ENCODE measurements around the gene PIAS3. TPM values are rescaled to one million over a fixed set of nuclear protein-coding genes. Genes with fewer than 3 reads are reported as not detected.

Gene PIAS3
- total RNA-seq = 35.1 and 38.7 TPM in 2 replicates
- long read RNA-seq, partial matches to known transcripts = 9 of 13 reads
- long read RNA-seq, other reads (novel, unspliced or antisense) = 1 of 13 reads

DNA sequence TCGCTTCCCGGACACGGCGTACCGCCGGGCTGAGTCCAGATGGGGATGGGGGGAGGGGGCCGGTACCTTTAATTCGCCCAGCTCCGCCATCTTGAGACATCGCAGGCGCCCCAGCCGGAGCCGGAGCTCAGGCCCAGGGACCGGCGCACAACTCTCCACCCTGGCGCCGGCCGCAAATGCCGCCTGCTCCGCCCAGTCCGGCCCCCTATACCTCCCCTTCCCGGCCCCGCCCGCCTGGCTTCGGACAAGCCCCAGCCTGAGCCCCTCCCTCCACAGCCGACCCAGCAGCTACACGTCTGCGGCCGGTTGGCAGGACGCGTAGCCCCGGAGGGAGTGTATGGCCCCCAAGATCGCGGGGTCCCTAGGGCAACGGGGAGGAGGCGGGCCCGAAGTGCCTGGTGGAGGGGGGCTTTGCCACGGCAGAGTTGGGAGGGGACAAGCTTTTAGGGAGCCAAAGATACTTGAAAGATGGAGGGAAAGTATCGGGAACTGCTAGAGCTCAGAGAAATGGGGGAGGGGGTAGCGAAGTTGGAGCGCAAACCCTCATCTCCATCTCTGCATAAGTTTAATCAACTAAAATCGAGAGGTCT lies at the start of gene PIAS3:
Gene PIAS3, minus strand, starts transcription at position 181 of the 590 bp plus-strand sequence. Its CDS starts 91 bp downstream, at position 90.
- TF ChIP-seq CTCF (conservative IDR thresholded peaks at IDR 0.05) = no peak
- peak within 1 kb of the TSS; percentile 93 for H3K27ac Mint-ChIP-seq (ENCODE audit: unreplicated experiment)
- peak; percentile 93 for DNase-seq (ENCODE audit: low read depth, low spot score)
- H3K9me3 Mint-ChIP-seq = no peaks in the 10 kb centered on the region
- H3K4me1 Mint-ChIP-seq = peaks cover 12% of the 10 kb centered on the region
- H3K36me3 Mint-ChIP-seq (ENCODE audit: low read depth) = peaks cover 18% of the 10 kb centered on the region
- peaks cover 10% of the 10 kb centered on the region for H3K27me3 Mint-ChIP-seq (ENCODE audit: low read depth)
- H3K4me3 Mint-ChIP-seq = peak within 1 kb of the TSS; percentile 97

DNA sequence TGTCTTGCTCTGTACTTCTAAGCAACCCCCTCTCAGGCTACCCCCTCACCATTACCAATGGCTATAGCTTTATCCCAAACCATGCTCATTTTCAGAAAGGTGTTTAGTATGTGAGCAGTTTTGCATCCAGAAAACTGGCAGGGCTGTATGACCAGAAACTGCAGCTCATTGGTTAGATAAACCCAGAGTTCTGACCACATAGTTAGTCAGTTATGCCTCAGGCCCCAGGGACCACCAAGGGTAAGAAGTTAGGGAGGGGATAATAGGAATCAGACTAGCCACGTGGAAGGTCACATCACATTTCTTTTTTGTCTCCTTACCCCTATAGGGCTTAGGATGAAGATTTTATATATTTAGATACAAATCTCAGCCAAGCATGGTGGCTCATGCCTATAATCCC lies 49.8 kb upstream of the PIAS3 start:
- Mint-ChIP-seq H3K27ac (ENCODE audit: unreplicated experiment) (no peak overlapping the region), H3K4me1 (peaks cover 4% of the 10 kb centered on the region), H3K4me3 (no peak overlapping the region), H3K36me3 (ENCODE audit: low read depth) (no peaks in the 10 kb centered on the region), H3K9me3 (no peaks in the 10 kb centered on the region), H3K27me3 (ENCODE audit: low read depth) (no peaks in the 10 kb centered on the region)
- DNase-seq (ENCODE audit: low read depth, low spot score) = no peak
- TF ChIP-seq CTCF (conservative IDR thresholded peaks at IDR 0.05) = no peak

DNA sequence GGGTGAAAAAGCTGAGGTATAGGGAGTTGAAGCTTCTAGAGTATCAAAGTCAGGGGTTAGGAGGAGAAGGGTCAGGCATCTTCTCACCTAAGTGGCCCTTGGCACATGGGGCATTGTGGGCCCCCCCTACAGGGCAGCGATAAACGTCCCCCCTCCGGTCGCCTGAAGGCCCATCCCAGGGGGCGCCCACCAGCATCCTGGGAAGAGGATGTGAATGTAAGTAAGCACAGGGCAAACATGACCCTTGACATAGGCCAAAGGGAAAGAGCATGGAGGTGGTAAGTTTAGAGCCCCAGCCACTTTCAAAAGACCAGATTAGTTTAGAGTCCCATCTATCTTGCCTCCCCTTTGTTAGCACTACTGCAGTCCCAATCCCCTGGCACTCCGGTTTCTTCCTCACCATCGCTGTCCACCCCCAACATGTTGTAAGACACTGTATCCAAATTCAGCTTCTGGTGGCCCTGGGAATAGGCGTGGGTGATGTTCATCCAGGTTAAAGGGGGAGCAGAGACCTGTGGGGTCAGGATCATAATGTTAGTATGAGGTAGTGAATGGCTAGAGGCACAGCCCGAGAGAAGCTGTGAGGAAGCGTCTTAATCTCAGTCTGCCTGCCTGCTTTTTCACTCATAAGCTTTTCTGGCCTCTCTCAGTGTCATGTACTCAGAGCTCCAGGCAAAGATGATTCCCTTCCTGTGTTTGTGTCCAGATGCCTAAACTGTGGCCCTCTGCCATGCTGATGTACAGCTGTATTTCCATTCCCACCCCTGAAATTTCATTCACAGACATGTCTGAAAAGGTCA lies 48.3 kb upstream of the PIAS3 start:
- Mint-ChIP-seq H3K27me3 (ENCODE audit: low read depth) (no peaks in the 10 kb centered on the region), H3K4me3 (no peak overlapping the region), H3K27ac (ENCODE audit: unreplicated experiment) (no peak overlapping the region), H3K4me1 (peaks cover 4% of the 10 kb centered on the region), H3K36me3 (ENCODE audit: low read depth) (no peaks in the 10 kb centered on the region), H3K9me3 (no peaks in the 10 kb centered on the region)
- DNase-seq (ENCODE audit: low read depth, low spot score) = no peak
- no peak for TF ChIP-seq CTCF (conservative IDR thresholded peaks at IDR 0.05)

DNA sequence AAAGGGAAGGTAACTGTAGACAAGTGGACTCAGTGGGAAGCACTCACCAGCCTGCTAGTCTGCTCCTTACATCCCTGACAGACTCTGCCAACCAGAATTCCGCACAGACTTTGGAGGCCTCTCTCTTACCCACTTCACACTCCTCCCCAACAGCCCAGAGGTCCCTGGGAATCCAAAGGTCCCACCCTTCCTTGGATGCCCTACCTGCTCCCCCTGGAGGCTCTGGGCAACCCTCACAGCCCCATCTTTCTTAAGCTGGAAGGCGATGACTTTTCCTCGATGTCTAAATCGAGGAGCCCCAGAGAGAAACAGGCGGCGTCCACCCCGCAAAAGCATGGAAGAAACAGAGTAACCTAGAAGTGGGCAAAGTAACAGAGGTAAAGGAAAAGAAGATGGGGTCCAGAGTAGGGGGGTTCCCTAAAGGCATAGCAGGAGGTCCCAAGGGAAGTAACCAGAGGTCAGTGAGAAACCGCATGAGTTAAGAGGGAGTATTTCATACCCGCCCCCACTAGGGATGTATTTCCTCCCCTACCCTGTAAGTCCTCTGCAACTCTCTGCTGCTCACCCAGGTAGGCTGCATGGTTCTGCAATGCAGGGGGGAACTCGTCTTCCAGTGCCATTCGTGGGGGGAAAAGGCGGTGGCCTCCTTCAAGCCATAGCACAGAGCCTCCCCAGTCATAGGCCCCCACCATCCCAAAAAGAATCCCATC lies 42.6 kb upstream of the PIAS3 start:
- H3K9me3 Mint-ChIP-seq = no peaks in the 10 kb centered on the region
- H3K4me3 Mint-ChIP-seq = no peak overlapping the region
- DNase-seq (ENCODE audit: low read depth, low spot score) = no peak
- no peak overlapping the region for H3K27ac Mint-ChIP-seq (ENCODE audit: unreplicated experiment)
- no peak for TF ChIP-seq CTCF (conservative IDR thresholded peaks at IDR 0.05)
- H3K4me1 Mint-ChIP-seq = peaks cover 21% of the 10 kb centered on the region
- H3K36me3 Mint-ChIP-seq (ENCODE audit: low read depth) = no peaks in the 10 kb centered on the region
- H3K27me3 Mint-ChIP-seq (ENCODE audit: low read depth) = peaks cover 3% of the 10 kb centered on the region

DNA sequence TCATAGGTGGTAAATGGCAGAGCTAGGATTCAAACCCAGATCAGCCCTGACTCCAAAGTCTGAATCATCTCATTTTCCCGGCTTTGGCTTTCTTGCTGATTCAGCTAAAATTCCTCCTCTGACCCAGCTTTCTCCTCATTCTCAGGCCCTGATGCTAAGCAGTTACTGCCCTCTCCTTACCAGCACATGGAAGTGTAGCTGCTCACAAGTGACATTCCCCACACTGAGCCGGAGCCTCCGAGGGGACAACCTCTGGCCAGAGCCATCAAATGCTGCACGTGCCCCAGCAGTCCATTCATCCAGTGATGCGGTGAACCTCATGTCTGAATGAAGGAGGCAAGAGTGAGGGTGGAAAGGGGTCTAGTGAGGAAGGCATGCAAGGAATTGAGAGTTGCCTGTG lies 39.9 kb upstream of the PIAS3 start:
- Mint-ChIP-seq H3K27me3 (ENCODE audit: low read depth) (peaks cover 3% of the 10 kb centered on the region), H3K9me3 (no peaks in the 10 kb centered on the region), H3K36me3 (ENCODE audit: low read depth) (no peaks in the 10 kb centered on the region), H3K4me1 (peaks cover 21% of the 10 kb centered on the region), H3K27ac (ENCODE audit: unreplicated experiment) (peak overlapping the region; percentile 58), H3K4me3 (no peak overlapping the region)
- no peak for DNase-seq (ENCODE audit: low read depth, low spot score)
- no peak for TF ChIP-seq CTCF (conservative IDR thresholded peaks at IDR 0.05)

All from neural crest cell (in vitro differentiated cells).